MG63 (cell line): ENCODE results near the gene PRSS22. TPM values are rescaled to one million over a fixed set of nuclear protein-coding genes. Genes with fewer than 3 reads are reported as not detected.
"Not testable (repeated sequence)": the region's sequence is repeated elsewhere in the genome, so short reads cannot be mapped to it uniquely, and the experiment has no call there.

Experiments
- DNase-seq: peaks from one replicate; pipeline ENCODE4 v3.0.0-alpha.2; 2020
- H3K27me3 ChIP-seq: fragments of 250-450 bp; sonication (Bioruptor Pico); 2 replicates; pipeline ENCODE4 v1.5.1; 2020; ENCODE audit warnings: mild to moderate bottlenecking, moderate library complexity
- H3K36me3 ChIP-seq: fragments of 250-450 bp; sonication (Bioruptor Pico); 2 replicates; pipeline ENCODE4 v1.5.1; 2020; ENCODE audit warnings: mild to moderate bottlenecking, moderate library complexity
- H3K4me3 ChIP-seq: fragments of 250-450 bp; sonication (Bioruptor Pico); 2 replicates; pipeline ENCODE4 v1.5.1; 2020; ENCODE audit warnings: mild to moderate bottlenecking, moderate library complexity
- H3K9me3 ChIP-seq: fragments of 250-450 bp; sonication (Bioruptor Pico); 2 replicates; pipeline ENCODE4 v1.5.1; 2020; ENCODE audit warnings: mild to moderate bottlenecking, moderate library complexity
- total RNA-seq: library from RNA; depleted of rRNA; stranded (reverse); fragments of >200 nt; shearing (Covaris generic); gene quantifications from 2 replicates; pipeline ENCODE4 v1.2.3, GENCODE V29; 2014; ENCODE audit warnings: low replicate concordance; rRNA removed

Gene PRSS22, protein sequence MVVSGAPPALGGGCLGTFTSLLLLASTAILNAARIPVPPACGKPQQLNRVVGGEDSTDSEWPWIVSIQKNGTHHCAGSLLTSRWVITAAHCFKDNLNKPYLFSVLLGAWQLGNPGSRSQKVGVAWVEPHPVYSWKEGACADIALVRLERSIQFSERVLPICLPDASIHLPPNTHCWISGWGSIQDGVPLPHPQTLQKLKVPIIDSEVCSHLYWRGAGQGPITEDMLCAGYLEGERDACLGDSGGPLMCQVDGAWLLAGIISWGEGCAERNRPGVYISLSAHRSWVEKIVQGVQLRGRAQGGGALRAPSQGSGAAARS
- not detected in 2 replicates for total RNA-seq

DNA sequence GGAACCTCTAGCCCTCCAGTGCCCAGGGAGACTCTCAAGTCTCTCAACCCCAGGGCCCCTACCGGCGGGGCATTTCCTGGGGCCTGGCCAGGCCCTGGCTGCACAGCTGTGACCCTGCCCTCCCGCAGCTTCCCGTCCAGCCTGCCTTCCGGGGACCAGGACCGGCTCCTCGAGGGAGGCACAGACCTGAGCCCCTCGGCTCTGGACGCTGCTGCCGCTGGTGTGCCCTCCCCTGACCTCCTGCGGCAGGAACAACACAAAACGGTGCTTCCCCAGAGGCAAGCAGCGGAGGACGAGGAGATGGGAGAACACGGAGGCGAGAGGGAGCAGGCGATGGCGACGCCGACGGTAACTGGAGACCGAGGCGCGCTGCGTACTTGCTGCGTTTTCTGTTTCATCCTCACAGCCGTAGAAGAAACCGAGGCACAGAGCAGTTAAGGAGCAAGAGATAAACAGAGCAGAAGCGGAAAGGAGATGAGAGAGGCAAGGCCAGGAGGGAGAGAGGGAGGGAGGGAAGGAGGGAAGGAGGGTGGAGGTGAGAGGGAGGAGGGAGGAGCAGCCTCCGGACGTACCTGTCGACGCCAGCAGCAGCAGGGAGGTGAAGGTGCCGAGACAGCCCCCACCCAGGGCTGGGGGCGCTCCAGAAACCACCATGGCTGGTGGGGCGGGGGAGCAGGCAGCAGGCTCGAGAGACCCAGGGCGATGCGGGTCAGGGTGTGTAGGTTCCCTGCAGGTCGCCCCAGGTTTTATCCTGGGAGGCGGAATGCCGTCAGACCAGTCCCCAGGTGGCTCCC lies at the start of gene PRSS22:
Gene PRSS22, minus strand, starts transcription at position 720 of the 794 bp plus-strand sequence. Its CDS starts 66 bp downstream, at position 654.
- no peak within 1 kb of the TSS for H3K4me3 ChIP-seq
- DNase-seq, result no peak

DNA sequence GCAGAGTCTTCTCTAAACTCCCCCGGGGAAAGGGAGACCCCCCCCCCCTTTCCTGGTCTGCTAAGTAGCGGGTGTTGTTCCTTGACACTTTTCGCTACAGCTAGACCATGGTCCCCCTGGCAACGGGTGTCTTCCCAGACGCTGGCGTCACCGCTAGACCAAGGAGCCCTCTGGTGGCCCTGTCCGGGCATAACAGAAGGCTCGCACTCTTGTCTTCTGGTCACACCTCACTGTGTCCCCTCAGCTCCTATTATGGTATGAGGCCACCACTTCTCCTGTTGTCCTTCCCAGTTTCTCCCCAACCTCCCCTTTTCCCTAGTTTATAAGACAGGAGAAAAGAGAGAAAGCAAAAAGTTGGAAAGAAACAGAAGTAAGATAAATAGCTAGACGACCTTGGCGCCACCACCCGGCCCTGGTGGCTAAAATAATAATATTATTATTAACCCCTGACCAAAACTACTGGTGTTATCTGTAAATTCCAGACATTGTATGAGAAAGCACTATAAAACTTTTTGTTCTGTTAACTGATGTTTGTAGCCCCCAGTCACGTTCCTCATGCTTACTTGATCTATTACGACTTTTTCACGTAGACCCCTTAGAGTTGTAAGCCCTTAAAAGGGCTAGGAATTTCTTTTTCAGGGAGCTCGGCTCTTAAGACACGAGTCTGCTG lies 49.2 kb upstream of the PRSS22 start:
- H3K36me3 ChIP-seq, H3K9me3 ChIP-seq, H3K27me3 ChIP-seq, H3K4me3 ChIP-seq: not testable (repeated sequence)
- DNase-seq, result peak; percentile 53

More for the DNA sequence above, at the start of gene PRSS22:
- Histone ChIP-seq H3K27me3 (no peaks in the 10 kb centered on the region), H3K9me3 (peaks cover 12% of the 10 kb centered on the region), H3K36me3 (no peaks in the 10 kb centered on the region)

DNA sequence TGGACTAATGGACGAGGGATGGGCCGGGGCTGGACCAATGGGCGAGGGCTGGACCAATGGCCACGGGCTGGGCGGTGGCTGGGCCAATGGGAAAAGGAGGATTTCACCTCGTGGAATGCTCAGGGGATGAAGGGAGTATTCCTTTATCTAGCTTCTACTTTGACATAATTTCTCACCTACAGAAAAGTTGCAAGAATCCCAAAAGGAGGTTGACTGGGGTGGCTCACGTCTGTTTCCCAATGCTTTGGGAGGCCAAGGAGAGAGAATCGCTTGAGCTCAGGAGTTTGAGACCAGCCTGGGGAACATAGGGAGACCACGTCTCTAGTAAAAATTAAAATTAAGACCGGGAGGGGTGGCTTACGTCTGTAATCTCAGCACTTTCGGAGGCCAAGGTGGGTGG lies 48.0 kb upstream of the PRSS22 start:
- no peaks in the 10 kb centered on the region for H3K27me3 ChIP-seq
- H3K9me3 ChIP-seq, result no peaks in the 10 kb centered on the region
- no peaks in the 10 kb centered on the region; the same call in 1 of the 2 replicates for H3K36me3 ChIP-seq
- H3K4me3 ChIP-seq, result no peak overlapping the region
- DNase-seq, result no peak

DNA sequence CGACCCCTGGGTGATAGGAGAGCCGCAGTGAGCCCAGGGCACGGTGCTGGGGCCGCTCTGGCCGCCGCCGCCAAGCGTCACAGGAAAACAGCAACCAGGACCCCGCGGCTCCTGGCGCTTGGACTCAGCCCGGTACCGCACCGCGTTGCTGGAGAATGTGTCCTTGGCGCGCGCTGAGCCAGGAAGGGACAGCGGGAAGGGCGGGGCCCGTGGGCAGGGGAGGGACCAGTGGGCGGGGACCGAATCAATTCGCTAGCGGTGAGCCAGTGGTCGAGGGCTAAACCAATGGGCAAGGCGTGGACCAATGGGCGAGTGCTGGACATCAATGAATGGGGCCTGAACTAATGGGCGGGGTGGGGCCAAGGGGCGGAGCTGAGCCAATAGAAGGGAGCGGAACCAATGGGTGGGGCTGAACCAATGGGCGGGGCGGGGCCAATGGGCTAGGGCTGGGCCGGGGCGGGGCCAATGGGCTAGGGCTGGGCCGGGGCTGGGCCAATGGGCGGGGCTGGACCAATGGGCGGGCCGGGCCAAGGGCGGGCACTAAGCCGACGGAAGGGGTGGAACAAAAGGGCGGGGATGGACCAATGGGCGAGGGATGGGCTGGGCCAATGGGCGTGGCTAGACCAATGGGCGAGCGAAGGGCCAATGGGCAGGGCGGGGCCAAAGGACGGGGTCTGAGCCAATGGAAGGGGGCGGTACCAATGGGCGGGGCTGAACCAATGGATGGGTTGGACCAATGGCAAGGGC lies 47.4 kb upstream of the PRSS22 start:
- Histone ChIP-seq H3K36me3 (peaks cover under 1% of the 10 kb centered on the region; the same call in 1 of the 2 replicates), H3K9me3 (no peaks in the 10 kb centered on the region), H3K27me3 (no peaks in the 10 kb centered on the region), H3K4me3 (peak overlapping the region; percentile 58)
- peak; percentile 100 for DNase-seq

DNA sequence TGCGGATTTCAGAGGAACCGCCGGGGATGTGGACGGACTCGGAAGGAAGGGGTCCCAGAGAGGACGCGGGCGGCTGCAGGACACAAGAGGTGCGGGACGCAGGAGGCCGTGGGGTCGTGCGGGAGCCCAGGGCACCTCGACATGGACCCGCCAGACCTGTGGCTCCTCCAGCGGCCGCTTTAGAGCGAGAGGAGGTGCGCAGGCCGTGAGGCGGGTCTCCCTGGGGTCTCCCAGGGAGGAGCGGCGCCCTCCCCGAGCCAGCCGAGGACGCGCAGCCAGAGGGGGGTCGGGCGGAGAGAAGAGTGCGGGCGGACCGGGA lies 46.9 kb upstream of the PRSS22 start:
- H3K9me3 ChIP-seq, result no peaks in the 10 kb centered on the region
- no peak for DNase-seq
- H3K27me3 ChIP-seq, result no peaks in the 10 kb centered on the region
- H3K36me3 ChIP-seq, result peaks cover 6% of the 10 kb centered on the region; the same call in 1 of the 2 replicates
- peak overlapping the region; percentile 58 for H3K4me3 ChIP-seq

DNA sequence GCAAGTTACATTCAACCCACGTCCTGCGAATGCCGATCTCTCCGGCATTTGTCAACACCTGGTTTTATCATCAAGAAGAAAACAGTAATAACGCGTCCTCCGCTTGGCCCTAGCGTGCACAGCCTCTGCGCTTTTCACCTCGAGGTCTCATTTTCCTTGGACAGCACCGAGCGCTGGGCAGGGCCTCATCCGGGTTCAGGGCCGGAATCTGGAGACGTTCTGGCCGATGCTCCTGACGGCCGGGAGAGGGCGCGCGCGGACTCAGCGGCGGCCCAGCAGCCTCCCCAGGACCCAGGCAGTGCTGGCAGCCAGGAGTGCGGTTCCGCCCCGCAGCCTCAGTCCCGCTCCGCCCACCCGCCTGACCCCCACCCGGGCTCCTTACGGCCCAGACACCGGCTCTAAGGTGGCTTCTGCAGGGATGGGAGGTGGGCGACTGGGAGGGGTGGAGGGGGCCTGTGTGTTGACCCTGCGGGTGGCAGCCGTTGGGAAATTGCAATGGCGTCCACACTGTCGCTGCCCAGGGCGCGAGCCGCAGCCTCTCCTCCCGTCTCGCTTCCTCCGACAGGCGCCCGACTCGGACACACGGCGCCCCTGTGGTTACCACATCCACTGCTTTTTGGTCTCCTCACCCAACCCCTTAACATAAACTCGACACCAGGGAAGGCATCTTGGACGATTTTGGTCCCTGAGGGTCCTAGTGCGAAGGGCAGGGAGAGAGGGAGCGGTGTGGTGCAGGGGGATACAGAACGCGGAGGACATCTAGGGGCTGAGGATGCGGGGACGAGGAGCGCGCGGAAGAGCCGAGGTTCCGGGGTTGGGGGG lies 46.3 kb upstream of the PRSS22 start:
- DNase-seq, result peak; percentile 90
- Histone ChIP-seq H3K27me3 (no peaks in the 10 kb centered on the region), H3K36me3 (peaks cover 12% of the 10 kb centered on the region), H3K4me3 (peak overlapping the region; percentile 58), H3K9me3 (no peaks in the 10 kb centered on the region)

DNA sequence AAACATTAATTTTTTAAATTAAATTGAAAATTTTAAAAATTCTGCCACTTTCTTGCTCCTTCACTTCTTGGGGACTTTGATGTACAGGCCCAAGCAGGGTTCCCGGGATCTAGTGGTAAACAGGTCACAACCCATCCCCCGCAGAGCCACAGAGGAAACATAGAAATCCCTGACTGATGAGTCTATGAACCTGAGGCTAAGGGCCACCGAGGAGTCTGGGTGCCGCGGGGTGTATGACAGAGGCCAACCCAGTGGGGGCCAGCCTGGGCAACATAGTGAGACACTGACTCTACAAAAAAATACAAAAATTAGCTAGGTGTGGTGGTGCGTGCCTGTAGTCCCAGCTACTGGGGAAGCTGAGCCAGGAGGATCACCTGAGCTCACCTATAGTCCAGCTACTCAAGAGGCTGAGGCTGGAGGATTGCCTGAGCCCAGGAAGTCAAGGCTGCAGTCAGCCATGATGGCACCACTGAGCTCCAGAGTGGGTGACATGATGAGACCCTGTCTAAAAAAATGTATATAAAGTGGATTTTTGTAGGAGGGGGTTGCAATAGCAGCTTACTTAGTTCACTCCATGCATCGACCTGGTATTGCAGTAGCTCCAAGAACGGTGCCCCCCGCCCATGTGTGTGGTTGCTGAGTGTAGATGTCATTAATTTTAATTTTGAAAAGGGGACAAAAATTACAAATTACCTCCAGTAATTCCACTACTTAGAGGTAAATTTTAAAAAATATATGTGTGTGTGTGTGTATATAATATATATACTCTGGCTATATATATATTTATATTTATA lies 44.6 kb upstream of the PRSS22 start:
- H3K27me3 ChIP-seq, result no peaks in the 10 kb centered on the region
- no peaks in the 10 kb centered on the region for H3K9me3 ChIP-seq
- no peak overlapping the region for H3K4me3 ChIP-seq
- DNase-seq, result no peak
- peaks cover 25% of the 10 kb centered on the region for H3K36me3 ChIP-seq

DNA sequence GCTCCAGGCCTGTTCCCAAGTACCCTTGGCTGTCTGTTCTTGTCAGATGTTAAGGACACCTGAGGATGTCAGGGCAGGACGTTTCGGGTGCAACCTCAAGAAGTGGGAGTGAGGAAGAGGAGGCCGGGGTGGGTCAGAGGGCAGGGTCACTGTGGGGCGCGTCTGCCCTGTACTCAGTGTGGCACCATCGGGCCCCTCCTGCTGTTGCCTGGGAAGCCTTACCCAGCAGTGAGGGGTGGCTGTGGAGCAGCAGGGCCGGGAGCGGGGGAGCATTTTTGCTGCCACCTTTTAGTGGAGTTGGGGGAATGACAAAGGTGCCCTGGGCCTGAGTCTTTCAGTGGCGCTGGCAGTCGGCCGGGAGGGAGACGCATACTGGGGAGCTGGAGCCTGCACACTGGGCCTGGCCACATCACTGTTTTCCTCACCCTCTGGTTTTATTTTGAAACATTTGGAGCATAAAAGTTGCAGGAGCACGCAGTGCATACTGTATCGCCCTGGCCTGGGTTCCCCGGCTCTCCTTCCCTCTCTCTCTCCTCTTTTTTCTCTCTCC lies 42.6 kb upstream of the PRSS22 start:
- H3K36me3 ChIP-seq, result peaks cover 44% of the 10 kb centered on the region
- H3K9me3 ChIP-seq, result no peaks in the 10 kb centered on the region
- no peak for DNase-seq
- H3K4me3 ChIP-seq, result no peak overlapping the region
- H3K27me3 ChIP-seq, result no peaks in the 10 kb centered on the region

DNA sequence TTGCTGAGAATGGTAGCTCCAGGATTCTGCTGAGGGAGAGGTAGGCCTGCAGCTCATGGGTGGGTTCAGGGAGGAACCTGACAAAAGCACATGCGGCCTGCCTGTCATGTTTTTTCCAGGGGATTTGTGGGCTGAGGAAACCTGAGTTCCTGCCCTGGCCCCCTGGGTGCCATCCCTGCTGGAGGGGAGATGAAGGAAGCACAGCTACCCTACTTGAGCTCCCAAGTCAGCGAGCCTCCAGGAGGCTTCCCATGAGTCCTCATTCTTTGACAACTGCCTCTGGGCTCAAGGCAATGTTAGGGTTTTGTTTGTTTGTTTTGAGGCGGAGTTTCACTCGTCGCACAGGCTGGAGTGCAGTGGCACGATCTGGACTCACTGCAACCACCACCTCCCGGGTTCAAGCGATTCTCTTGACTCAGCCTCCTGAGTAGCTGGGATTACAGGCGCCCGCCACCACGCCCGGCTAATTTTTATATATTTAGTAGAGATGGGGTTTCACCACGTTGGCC lies 41.6 kb upstream of the PRSS22 start:
- peaks cover 53% of the 10 kb centered on the region for H3K36me3 ChIP-seq
- H3K9me3 ChIP-seq, result no peaks in the 10 kb centered on the region
- no peak for DNase-seq
- H3K4me3 ChIP-seq, result no peak overlapping the region
- no peaks in the 10 kb centered on the region for H3K27me3 ChIP-seq

DNA sequence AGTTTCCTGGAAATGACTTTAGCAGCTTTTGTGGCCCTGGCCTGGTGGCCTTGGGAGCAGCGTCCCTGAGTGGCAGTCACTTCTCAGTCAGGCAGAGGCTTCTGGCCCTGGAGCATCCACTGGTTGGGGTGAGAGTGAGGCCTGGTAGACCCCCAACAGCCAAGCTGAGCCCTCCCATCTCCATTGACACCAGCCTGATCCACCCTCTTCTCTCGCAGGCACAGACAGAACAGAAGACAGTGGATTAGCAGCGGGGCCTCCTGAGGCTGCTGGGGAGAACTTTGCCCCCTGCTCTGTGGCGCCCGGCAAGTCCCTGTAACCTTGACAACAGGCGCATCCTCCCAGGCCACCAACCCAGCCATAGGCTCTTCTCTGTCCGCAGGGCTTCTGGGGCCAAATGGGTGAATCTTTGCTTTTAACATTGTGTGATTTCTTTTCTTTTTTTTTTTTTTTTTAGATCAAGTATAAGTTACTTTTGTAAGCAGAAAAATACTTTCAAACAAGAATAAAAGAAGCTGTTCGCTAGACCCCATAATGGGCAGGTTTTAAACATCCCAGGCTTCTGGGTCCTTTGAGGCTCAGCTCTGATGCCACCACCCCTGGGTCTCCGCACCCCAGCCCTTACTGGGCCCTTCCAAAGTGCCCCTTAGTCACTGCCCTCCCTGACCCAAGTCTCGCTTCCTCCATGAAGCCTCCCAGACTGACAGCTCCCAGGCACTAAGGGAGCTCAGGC lies 41.0 kb upstream of the PRSS22 start:
- DNase-seq, result no peak
- no peaks in the 10 kb centered on the region for H3K9me3 ChIP-seq
- no peak overlapping the region for H3K4me3 ChIP-seq
- no peaks in the 10 kb centered on the region for H3K27me3 ChIP-seq
- peaks cover 58% of the 10 kb centered on the region for H3K36me3 ChIP-seq

DNA sequence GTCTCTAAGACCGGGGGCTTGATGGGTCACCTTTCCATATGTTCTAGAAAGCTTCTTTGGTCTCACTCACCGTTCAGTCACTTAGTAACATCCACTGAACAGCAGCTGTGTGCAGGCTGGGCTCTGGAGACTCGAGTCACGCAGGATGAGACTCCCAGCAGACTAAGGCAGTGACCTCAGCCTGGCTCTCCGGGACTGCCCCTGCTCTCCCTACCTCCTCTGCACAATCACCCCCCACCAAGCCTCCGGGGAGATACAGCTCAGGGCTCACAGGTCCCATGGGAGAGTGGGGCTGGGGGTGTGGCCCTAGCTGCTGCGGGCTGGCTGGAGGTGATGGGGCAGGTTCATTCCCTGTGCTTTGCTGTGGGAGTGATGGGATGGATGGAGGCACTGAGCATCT lies 39.1 kb upstream of the PRSS22 start:
- Histone ChIP-seq H3K4me3 (no peak overlapping the region), H3K27me3 (no peaks in the 10 kb centered on the region), H3K9me3 (no peaks in the 10 kb centered on the region), H3K36me3 (peaks cover 61% of the 10 kb centered on the region)
- DNase-seq, result no peak

DNA sequence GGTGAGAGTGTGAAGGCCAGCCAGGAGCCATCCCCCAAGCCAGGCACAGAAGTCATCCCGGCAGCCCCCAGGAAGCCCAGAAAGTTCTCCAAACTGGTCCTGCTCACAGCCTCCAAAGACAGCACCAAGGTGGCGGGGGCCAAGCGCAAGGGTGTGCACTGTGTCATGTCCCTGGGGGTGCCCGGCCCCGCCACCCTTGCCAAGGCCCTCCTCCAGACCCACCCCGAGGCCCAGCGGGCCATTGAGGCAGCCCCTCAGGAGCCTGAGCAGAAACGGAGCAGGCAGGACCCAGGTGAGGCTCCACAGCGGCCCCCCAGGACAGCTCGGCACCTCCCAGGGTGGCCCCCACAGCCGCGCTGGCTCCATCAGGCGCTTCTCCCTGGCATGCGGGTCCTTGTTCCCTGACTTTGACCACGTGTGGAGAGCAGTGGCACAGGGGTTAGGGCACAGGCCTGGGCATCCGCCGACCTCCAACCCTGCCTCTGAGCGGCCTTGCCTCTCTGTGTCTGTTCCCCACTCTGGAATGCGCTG lies 38.6 kb upstream of the PRSS22 start:
- no peak overlapping the region for H3K4me3 ChIP-seq
- H3K9me3 ChIP-seq, result no peaks in the 10 kb centered on the region
- H3K36me3 ChIP-seq, result peaks cover 61% of the 10 kb centered on the region
- no peak for DNase-seq
- H3K27me3 ChIP-seq, result no peaks in the 10 kb centered on the region

DNA sequence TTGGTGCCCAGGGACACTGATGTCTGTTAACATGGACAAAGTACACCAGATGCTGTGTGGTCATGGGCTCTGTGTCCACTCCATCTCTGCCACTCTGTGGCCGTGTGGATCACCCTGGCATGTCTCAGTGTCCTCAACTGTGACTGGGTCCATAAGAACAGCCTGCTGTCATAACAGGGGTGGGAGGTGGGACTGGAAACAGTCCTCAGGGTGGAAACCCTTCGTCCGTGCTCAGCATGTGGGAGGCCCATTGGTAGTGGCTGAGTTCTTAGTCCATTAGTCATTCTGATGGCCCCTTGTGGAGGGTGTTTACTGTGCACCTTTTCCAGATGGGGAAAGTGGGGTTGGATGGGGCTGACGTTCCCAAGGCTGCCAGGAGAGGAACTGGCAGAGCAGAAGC lies 37.8 kb upstream of the PRSS22 start:
- Histone ChIP-seq H3K4me3 (no peak overlapping the region), H3K27me3 (no peaks in the 10 kb centered on the region), H3K36me3 (peaks cover 61% of the 10 kb centered on the region), H3K9me3 (no peaks in the 10 kb centered on the region)
- peak; percentile 40 for DNase-seq

DNA sequence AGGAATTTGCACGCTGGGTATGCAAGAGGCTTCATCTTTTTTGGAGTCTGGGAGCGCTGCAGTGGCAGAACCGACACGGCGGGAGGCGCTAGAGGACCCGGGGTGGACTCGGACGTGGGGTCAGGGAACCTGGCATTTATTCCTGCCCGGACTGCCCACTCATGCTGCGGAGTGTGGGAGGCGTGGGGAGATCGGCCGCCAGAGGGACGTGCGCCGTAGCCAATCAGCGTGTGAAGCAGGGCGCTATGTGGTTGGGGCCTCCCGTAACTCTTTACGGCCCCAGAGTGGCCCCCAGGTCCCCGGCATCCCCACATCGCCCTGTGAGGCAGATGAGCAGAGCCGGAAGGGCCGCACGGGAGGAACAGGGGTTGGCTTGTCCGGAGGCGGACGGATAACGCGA lies 36.3 kb upstream of the PRSS22 start:
- Histone ChIP-seq H3K36me3 (peaks cover 49% of the 10 kb centered on the region), H3K4me3 (no peak overlapping the region), H3K27me3 (no peaks in the 10 kb centered on the region), H3K9me3 (no peaks in the 10 kb centered on the region)
- no peak for DNase-seq
